ENCODE measurements around the gene L1CAM.

The L1CAM gene, protein sequence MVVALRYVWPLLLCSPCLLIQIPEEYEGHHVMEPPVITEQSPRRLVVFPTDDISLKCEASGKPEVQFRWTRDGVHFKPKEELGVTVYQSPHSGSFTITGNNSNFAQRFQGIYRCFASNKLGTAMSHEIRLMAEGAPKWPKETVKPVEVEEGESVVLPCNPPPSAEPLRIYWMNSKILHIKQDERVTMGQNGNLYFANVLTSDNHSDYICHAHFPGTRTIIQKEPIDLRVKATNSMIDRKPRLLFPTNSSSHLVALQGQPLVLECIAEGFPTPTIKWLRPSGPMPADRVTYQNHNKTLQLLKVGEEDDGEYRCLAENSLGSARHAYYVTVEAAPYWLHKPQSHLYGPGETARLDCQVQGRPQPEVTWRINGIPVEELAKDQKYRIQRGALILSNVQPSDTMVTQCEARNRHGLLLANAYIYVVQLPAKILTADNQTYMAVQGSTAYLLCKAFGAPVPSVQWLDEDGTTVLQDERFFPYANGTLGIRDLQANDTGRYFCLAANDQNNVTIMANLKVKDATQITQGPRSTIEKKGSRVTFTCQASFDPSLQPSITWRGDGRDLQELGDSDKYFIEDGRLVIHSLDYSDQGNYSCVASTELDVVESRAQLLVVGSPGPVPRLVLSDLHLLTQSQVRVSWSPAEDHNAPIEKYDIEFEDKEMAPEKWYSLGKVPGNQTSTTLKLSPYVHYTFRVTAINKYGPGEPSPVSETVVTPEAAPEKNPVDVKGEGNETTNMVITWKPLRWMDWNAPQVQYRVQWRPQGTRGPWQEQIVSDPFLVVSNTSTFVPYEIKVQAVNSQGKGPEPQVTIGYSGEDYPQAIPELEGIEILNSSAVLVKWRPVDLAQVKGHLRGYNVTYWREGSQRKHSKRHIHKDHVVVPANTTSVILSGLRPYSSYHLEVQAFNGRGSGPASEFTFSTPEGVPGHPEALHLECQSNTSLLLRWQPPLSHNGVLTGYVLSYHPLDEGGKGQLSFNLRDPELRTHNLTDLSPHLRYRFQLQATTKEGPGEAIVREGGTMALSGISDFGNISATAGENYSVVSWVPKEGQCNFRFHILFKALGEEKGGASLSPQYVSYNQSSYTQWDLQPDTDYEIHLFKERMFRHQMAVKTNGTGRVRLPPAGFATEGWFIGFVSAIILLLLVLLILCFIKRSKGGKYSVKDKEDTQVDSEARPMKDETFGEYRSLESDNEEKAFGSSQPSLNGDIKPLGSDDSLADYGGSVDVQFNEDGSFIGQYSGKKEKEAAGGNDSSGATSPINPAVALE

DNA sequence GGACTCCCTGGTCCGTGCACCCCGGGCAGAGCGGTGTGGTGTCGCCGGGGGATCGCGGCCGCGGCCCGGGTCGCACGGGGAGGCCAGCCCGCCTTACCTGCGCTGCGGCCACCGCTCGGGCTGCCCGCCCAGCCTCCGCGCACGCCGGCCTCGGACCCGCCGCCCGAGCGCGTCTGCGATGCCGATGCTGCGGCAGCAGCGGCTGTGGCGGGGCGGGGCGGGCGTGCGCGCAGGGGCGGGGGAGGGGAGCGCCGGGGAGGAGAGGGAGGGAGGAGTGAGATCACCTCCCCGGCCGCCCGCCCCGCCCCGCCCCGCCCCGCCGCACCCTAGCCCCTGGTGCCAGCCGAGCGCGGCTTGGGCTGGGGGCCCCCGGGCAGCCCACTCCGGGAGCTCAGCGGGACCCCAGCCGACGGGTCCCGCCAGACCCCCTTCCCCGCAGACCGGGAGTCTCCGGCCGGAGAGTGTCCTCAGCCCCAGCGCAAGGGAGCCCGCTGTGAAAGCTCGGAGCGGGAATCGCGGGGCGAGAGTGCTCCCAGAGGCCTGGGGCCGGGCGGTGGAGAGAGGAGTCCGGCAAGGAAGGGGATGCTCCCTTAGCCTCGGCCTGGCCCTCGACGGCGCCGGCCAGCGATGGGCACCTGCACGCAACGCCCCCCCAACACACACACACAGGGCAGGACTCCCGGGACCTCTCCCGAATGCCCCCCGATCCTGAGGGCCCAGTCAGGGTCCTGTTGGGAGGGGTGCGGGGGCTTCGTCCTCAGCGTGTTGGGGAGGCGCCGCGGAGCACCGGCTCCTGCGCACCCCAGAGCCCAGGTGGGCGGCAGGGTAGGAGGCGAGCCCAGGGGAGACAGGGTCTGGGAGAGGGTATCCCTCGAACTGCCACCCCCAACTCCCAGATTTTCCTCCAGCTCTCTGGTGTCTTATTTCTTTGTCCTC is at the start of gene L1CAM:
TSS of gene L1CAM (minus strand) at position 206 of the 936 bp plus-strand sequence. CDS start 10,337 bp downstream, outside the sequence.
- no peak for DNase-seq (ENCODE audit: low read depth in 2 of 2)

DNA sequence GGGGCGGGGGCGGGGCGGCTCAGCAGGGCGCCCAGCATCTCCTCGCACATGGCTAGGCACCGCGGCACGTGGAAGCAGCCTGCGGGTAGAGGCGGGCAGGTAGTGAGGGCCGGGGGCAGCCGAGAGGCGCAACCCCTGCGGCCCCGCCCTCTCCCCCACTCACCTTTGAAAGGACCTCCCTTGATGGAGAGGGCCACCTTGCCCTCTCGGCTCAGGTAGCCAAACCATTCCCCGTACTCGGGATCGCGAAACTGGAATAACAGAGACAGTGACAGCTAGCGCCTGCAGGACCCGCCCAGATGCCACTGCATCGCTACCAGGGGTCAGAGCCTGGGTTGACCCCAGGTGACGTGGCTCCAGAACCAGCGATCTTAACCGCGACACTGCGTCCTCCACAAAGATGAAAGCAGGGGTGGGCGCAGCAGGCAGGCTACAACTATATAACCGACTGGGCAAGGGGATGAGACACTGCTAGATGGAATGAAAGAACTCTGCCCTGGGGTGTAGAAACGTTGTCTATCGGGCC is 49.4 kb upstream of the L1CAM start:
- no peak for DNase-seq (ENCODE audit: low read depth in 2 of 2)

DNA sequence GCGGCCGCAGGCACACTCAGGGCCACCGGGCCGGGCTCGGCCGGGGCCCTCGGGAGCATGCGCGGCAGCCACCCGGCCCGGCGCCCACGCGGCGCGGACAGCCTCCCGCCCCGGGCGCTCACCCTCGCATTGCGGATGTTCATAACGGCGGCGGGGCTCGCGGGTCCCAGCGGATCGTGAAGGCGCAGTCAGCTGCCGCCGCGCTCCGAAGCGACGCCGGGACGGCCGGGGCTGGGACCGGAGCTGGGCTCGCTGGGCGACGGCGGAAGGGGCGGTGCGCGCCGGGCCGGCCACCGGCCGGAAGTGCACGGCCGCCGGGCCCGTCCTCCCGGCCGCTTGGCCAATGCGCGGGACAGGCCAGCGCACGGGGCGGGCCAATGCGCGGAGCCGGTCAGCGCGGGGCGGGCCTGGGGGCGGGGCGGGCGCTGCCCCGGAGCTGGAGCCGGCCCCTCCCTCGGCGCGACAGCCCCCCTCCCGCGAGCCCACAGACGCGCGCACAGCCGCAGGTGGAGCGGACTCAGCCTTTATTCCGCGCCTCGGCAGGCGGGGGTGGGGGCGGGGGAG is 48.9 kb upstream of the L1CAM start, which contains the start of gene NAA10:
TSS of gene NAA10 (minus strand) at position 276 of the 564 bp plus-strand sequence. CDS start at position 143, 133 bp downstream.
- no peak for DNase-seq (ENCODE audit: low read depth in 2 of 2)

DNA sequence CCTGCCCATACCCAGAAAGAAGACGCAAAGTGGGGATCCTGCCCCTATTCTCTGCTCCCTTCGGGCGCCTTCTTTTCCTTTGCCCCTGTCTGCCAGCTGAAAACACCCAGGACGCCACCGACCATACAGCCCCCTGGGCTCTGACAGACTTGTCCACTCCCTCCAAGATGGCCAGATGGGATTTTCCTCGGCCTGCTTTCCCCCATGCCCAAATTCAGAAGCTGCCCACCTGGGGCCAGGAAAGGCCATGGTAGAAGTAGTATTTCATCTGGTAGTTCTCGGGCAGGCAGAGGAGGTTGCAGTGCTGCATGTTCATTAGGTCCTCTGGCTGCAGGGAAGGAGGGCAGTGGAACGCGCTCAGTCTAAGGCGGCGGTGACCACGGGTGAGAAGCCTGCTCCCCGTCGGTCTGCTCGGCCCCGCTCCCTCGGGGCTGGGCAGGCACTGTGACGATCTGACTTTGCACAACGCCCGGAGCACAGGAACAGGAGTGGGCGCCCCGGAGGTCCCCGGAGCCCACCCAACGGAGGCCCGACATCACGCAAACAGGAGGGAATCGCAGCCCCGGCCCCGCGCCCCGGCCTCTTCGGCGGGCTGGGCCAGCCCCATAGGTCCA is 48.3 kb upstream of the L1CAM start:
- DNase-seq (ENCODE audit: low read depth in 2 of 2) = no peak

DNA sequence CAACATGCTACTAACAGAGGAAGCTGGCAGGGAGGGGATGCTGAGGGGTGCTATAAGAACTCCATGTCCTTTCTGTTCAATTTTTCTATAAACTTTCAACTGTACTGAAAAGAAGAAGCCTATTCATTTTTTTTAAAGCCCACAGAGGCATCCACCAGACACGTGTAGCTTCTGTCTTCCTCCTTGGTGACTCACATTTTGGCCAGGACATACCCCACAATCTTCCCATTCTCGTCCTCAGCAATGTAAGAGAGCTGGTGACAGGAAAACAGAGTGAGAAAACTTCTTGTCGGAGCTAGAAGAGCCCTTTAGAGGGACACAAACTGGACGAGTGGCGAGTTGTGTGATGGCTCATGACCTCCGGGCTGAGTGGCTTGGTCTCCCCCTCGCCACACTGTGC is 47.8 kb upstream of the L1CAM start:
- DNase-seq (ENCODE audit: low read depth in 2 of 2) = no peak

DNA sequence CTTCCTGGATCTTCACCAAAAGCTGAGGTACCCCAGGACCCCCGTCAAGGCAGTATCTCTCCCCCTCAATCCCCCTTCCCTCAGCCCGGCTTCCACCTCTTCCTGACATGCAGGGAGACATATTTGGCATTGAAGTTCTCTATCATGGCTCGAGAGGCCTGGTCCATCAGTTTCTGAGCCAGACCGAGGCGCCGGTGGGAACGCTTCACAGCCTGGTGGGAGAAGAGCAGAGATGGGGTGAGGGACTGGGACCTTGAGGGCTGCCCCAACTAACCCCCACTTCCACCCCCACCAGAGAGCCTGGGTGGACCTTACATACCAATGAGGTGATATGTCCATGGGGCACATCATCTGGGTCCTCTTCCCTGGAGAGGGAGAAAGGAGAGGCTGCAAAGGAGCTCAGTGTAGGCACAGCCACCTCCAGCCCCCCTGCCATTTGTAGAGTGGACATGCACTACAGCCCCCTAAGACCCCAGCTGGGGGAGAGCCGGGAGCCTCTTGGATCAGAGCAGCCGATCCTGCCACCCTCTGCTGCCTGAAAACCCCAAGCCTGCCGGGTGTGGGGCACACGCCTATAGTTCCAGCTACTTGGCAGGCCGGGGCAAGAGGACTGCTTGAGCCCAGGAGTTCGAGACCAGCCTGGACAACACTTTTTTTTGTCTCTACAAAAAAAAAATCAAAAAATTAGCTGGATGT is 46.4 kb upstream of the L1CAM start:
- DNase-seq (ENCODE audit: low read depth in 2 of 2) = no peak

DNA sequence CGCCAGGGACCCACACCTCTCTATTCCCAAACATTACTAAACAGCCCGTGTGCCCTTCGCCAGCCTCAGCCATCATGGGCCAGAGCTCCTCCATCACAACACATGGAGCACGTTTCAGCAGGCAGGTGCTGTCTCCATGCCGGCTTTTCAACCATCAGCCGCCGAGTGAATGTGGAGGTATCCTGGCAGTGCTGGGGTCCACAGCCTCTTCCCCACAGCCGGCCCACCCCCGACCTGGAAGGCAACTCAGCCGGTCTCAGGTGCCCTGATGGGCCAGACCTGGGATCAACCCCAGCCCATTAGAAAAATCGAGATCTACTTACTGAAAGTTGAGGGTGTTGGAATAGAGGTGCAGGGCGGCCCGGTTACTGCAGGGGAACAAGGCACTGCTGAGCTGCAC is 45.8 kb upstream of the L1CAM start:
- DNase-seq (ENCODE audit: low read depth in 2 of 2) = no peak

DNA sequence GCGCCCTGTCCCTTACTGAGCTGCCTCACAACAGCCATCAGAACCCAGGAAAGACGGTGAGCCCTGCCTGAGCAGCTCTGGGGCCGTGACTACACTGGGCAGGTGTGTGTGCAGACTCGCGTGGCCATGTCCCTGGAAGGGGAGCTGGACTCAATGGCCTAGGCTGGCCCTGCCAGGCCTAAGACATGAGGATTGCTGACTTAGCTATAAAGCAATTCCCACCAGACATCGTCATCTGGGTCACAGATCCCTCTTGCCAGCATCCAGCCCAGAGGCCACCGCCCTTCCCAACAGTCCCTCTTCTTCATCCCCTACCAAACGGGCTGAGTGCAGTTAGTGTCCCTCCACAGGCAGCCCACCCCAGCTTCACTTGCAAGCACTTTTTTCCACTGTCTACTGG is 45.2 kb upstream of the L1CAM start:
- no peak for DNase-seq (ENCODE audit: low read depth in 2 of 2)

DNA sequence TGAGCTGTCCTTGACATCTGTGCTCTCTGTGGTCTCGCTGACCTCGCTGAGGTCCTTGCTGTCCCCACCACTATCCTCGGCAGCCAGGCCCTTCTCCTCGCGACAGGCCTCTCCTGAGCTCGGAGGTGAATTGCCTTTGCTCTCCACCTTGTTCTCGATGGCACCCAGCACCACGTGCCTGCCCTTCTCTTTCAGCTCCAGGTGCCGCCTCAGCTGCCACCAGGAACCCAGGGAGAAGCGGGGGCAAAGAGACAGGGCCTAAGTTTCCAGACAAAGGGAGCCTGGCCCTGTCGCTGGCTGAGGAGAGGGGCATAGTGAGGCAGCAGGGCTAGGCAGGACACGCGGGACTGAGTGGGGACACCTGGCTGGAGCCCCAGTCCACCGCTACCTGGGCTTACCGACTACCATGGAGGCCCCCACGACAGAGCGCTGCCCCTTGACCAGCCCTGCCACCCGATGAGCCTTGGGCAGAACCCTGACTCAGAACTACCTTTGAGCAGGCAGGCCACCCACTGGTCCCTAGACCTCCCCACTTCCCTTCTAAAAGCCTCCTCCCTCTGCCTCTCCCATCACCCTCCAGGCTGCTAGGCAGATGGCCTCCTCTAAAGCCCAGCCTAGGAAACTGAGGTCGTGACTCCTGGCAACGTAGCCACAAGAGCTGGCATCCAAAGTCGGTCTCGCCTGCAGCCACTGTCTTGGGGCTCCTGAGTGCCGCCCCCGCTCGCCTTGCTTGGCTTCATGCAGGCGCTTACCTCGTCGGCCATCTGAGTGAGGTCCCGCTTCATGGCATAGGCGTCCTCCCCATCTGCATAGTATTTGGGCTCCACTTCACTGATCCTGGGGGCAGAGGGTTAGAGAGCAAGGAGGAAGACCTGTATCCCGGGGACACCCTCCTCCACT is 44.3 kb upstream of the L1CAM start:
- DNase-seq (ENCODE audit: low read depth in 2 of 2) = no peak

DNA sequence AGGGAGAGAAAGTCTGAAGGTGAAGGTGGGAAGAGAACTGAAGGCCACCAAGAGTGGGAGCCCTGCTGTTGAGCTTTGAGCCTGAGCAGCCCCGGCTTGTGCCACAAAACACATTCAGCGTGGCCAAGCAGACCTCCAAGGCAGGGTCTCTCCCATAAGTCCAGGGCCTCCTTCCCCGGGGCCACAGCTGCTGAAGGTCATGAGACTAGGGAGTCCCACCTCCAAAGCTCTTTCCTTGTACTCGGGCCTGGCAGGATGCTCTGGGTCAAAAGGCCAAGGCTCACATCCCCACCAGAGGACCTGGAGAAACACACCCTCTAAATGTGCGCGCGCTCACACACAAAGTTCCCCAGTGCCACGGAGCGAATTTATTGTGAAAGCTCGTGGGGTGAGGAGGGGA is 43.6 kb upstream of the L1CAM start:
- no peak for DNase-seq (ENCODE audit: low read depth in 2 of 2)

DNA sequence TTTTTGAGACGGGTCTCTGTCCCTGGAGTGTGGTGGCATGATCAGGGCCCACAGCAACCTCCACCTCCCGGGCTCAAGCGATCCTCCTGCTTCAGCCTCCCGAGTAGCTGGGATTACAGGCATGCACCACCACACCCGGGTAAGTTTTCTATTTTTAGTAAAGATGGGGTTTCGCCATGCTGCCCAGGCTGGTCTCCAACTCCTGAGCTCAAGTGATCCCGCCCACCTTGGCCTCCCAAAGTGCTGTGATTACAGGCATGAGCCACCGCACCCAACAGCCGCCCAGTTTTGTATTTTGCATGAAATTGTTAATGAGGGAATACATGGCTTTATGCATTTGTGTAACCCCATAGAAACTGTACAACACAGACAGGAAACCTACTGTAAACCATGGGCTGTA is 42.9 kb upstream of the L1CAM start:
- no peak for DNase-seq (ENCODE audit: low read depth in 2 of 2)

DNA sequence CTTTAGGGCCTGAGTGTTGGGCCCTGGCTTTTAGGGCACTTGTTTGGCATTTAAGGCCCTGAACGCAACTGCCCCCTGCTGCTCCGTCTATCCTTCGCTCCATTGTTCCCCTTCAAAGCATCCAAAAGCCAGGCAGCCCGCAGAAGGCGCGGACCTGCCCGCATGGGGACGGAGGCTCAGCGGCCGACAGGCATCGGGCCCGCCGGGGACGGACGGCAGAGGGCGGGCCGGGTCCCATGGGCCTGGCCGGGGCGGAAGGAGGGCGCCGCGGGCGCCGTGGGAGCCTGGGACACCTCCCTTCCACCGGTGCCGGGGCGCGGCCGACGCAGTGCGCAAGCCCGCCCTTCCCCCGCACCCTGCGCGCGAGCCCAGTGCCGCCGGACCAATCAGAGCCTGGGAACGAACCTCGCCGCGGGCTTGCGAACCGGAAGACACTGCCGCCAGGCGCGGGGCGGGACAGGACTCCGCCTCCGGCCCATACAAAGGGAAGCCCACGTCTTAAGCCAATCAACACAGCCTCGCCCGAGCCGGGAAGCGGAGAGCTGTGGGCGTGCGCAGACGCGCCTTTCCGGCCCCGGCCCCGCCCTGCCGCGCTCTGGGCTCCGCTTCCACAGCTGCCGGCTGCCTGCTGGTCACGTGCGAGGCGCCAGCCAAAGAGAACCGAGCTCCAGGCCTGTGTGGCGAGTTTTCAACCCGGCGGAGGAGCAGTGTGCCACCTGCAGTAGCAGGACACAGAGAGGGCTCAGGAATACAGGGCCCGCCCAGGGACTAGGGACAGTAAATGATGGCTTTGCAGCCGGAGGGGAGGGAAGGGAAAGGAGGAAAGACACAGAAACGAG is 42.2 kb upstream of the L1CAM start:
- DNase-seq (ENCODE audit: low read depth in 2 of 2) = peak; percentile 84 to 86

DNA sequence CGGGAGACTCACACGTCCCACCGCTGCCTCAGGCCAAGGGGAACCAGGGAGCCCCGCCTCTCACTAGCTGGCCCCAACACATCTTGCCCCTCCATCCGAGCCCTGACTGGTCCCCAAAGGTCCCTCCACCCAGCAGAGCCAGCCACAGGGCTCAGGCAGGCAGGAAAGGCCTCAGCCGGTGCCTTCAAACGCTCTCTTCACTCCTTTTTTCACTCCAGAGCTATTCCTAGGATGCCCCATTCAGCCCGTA is 41.6 kb upstream of the L1CAM start:
- DNase-seq (ENCODE audit: low read depth in 2 of 2) = no peak

DNA sequence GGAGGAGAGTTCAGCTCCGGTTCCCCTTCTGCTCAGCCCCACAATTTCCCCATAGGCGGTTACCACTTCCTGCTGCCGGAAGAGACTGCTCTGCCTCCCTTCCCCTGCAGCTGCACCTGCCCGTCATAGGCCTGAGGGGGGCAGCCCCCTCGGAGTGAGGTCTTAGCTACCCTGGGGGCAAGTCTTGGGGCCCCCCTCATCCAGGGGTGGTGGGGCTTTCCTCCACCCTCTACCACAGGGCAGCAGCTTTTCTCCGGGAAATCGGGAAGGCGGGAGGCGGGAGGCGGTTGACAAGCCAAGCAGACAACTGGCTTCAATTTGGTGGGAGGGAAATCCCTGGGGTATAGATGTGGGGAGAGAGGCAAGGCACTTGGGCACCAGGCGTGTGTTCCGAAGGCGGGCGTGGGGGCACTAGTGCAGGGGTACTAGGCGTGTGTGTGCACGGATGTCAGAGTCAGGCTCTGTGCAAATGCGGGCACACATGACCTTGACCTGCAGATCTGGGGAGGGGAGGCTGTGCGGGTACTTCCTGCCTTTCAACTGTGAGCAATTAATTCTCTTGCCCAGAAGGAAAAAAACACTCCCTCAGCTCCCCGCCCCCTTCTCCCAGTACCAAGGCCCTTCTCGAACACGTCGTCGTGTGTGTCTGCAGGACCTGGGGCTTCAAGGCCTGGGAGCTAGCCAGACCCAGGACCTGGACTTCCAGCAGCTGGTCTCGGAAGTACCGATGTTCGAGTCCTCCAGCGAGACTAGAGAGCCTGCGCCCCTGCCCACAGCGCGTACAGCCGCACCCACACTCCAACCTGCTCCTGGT is 41.1 kb upstream of the L1CAM start:
- peak; percentile 52 to 55 for DNase-seq (ENCODE audit: low read depth in 2 of 2)

DNA sequence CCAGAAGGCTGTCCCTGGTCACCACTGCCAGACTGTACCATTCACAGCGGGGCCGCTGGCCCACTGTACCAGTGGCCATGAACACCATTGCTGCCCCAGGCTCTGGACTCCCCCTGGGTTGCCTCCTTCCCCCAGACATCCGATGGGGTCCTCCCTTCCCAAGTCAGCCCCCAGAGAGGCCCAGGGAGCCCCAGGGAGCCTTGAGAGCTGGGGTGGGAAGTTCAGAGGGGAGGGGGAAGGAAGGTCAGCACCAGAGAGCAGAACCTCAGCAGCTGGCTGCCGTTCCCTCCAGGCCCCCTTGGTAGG is 40.5 kb upstream of the L1CAM start:
- no peak for DNase-seq (ENCODE audit: low read depth in 2 of 2)

DNA sequence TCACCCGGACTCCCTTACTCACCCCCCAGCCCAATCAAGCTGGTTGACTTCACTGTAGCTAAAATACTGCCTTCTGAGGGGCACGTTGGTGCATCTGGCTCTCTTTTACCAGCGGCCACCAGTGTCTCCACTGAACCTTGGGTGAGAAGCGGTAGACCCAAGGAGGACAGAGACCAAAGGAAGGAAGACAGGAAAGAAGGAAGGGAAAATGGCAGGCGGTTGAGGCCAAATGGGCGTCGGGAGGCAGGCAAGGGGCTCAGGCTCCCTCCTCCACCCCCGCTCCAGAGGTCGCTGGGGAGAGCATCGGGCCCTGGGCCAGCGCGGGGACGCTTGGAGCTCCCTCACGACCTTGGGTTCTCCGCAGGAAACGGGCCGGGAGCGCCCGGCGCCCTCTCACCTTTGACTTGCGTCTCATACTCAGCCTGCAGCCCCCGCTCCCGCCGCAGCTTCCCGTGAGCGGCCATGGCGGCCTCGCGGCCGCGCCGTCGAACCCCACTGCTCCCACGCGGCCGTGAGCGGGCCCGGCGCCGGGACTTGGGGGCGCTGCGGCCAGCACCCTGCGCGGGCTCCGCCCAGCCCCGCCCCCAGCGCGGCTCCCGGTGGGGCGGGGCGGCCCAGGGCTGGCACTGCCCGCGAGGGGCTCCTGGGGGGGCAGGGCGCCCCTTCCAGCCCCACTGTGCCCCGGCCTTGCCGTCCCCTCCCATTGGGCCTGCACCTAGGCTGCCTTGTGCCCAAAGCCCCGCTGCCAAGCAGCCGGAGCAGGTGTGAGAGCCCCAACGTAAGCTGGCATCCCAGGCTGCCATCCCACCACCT is 40.0 kb upstream of the L1CAM start, which contains the start of gene ARHGAP4:
TSS of gene ARHGAP4 (minus strand) at position 526 of the 813 bp plus-strand sequence. CDS start at position 464, 62 bp downstream.
- no peak for DNase-seq (ENCODE audit: low read depth in 2 of 2)

Data from activated CD8-positive, alpha-beta memory T cell treated with anti-CD3 and anti-CD28 coated beads for 4 hours (primary cell).